OCI-LY3 (cell line): ENCODE measurements around the gene PFKFB3.

ENCODE experiments used
- H2AFZ ChIP-seq: fragments of 200-600, 300-600 bp; shearing (Covaris generic); 2 replicates; pipeline ENCODE4 v1.6.0; 2014; ENCODE audit warnings: antibody characterized with exemption, low read depth, low read length
- H3K27ac ChIP-seq: fragments of 200-600, 300-600 bp; sonication (generic); 2 replicates; pipeline ENCODE4 v1.5.1; 2014; ENCODE audit warnings: mild to moderate bottlenecking, low read length, moderate library complexity, mixed read lengths
- H3K27me3 ChIP-seq: fragments of 200-600, 300-600 bp; sonication (generic); 2 replicates; pipeline ENCODE4 v1.6.1; 2014; ENCODE audit warnings: low read depth, low read length, mixed read lengths
- H3K36me3 ChIP-seq: fragments of 200-600, 300-600 bp; sonication (generic); replicated peaks from 2 replicates; pipeline ENCODE3; 2014; ENCODE audit warnings: low read depth, low read length, mixed read lengths
- H3K4me1 ChIP-seq: fragments of 300-600, 200-600 bp; sonication (generic); 2 replicates; pipeline ENCODE4 v1.6.1; 2014; ENCODE audit warnings: low read length, mixed read lengths
- H3K4me2 ChIP-seq: fragments of 200-600, 300-600 bp; sonication (generic); 2 replicates; pipeline ENCODE4 v1.6.1; 2014; ENCODE audit warnings: low read length, mixed read lengths
- H3K4me3 ChIP-seq: fragments of 300-600, 200-600 bp; sonication (generic); 2 replicates; pipeline ENCODE4 v1.5.1; 2014; ENCODE audit warnings: antibody characterized with exemption, mild to moderate bottlenecking, low read length, moderate library complexity
- H3K79me2 ChIP-seq: fragments of 300-600, 200-600 bp; shearing (Covaris generic); 2 replicates; pipeline ENCODE4 v1.6.1; 2014; ENCODE audit warnings: mild to moderate bottlenecking, low read length, mixed read lengths
- H3K9ac ChIP-seq: fragments of 300-600, 200-600 bp; shearing (Covaris generic); 2 replicates; pipeline ENCODE4 v1.6.0; 2014; ENCODE audit warnings: mild to moderate bottlenecking, low read length, moderate library complexity
- H3K9me3 ChIP-seq: fragments of 200-600, 300-600 bp; shearing (Covaris generic); 2 replicates; pipeline ENCODE4 v1.6.1; 2014; ENCODE audit warnings: low read length, mixed read lengths; ENCODE audit not compliant: insufficient read depth
- H4K20me1 ChIP-seq: fragments of 200-600, 300-600 bp; sonication (generic); 2 replicates; pipeline ENCODE4 v1.6.1; 2016; ENCODE audit warnings: low read length, mixed read lengths; ENCODE audit not compliant: insufficient read depth
- CTCF ChIP-seq: fragments of 200-600, 300-600 bp; sonication (generic); IDR thresholded peaks from 2 replicates; pipeline ENCODE4 v1.5.1; 2014; ENCODE audit warnings: antibody characterized with exemption, low read length, low read depth
- EZH2phosphoT487 ChIP-seq: fragments of 200-600 bp; shearing (Covaris generic); IDR thresholded peaks from 2 replicates; pipeline ENCODE4 v1.6.1; 2018; ENCODE audit warnings: antibody characterized with exemption, mixed run types, low read depth

Gene PFKFB3

GRCh38 chr10:6297522-6297921 lies 94.8 kb downstream of the PFKFB3 start:
- Histone ChIP-seq H4K20me1 (no peaks in the 10 kb centered on the region), H3K9me3 (no peaks in the 10 kb centered on the region), H3K27ac (no peak overlapping the region), H2AFZ (no peak overlapping the region), H3K36me3 (no peaks in the 10 kb centered on the region), H3K4me2 (no peak overlapping the region), H3K9ac (no peak overlapping the region), H3K27me3 (no peaks in the 10 kb centered on the region), H3K79me2 (no peaks in the 10 kb centered on the region), H3K4me3 (no peak overlapping the region), H3K4me1 (peaks cover 36% of the 10 kb centered on the region)
- TF ChIP-seq EZH2phosphoT487 (no peak), CTCF (no peak)

DNA sequence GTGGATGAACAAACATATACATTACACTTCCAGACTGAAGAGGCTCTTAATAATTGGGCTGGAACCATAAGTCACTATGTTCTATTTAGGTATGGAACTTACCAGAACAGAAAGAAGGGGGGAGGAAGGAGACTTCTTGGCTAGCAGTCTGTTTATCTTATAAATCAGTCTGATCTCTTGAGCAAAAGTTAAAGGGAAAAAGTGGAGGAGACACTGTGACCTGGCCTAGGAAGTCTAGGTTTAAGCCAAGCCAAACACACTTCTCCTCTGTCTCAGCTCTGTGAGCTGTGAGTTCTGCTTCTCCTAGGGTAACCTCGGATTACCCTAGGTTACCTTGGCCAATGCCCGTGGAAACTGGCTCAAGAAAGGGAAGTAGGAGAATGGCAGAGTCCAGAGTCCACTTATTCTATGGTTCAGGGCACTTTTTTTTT lies 95.2 kb downstream of the PFKFB3 start:
- Histone ChIP-seq H3K27ac (no peak overlapping the region), H4K20me1 (no peaks in the 10 kb centered on the region), H3K4me2 (no peak overlapping the region), H3K27me3 (no peaks in the 10 kb centered on the region), H3K4me1 (peaks cover 37% of the 10 kb centered on the region), H3K9me3 (no peaks in the 10 kb centered on the region), H3K36me3 (no peaks in the 10 kb centered on the region), H3K4me3 (no peak overlapping the region), H2AFZ (no peak overlapping the region), H3K9ac (no peak overlapping the region), H3K79me2 (no peaks in the 10 kb centered on the region)
- TF ChIP-seq EZH2phosphoT487 (no peak), CTCF (no peak)

DNA sequence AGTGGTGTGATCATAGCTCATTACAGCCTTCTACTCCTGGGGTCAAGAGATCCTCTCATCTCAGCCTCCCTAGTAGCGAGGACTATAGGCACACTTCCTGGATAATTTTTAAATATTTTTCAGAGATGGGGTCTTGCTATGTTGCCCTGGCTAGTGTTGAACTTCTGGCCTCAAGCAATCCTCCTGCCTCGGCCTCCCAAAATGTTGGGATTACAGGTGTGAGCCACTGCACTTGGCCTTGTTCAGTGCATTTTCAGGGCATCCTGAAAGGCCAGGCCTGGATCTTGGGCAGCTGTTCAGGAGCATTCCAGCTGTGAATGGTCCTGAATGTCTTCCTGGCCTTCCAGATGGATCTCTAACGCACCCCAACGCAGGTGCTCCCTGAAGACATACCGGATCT lies 95.7 kb downstream of the PFKFB3 start:
- H4K20me1 ChIP-seq: no peaks in the 10 kb centered on the region
- no peak overlapping the region for H3K27ac ChIP-seq
- no peaks in the 10 kb centered on the region for H3K27me3 ChIP-seq
- no peak overlapping the region for H3K4me3 ChIP-seq
- H3K36me3 ChIP-seq: no peaks in the 10 kb centered on the region
- peaks cover 39% of the 10 kb centered on the region for H3K4me1 ChIP-seq
- H3K79me2 ChIP-seq: no peaks in the 10 kb centered on the region
- no peak overlapping the region for H2AFZ ChIP-seq
- H3K9ac ChIP-seq: no peak overlapping the region
- TF ChIP-seq EZH2phosphoT487 (no peak), CTCF (no peak)
- no peaks in the 10 kb centered on the region for H3K9me3 ChIP-seq
- H3K4me2 ChIP-seq: no peak overlapping the region

GRCh38 chr10:6299234-6299633 lies 96.5 kb downstream of the PFKFB3 start:
- H3K4me1 ChIP-seq: peaks cover 39% of the 10 kb centered on the region
- no peak overlapping the region for H3K27ac ChIP-seq
- no peak overlapping the region for H3K4me3 ChIP-seq
- no peak for TF ChIP-seq CTCF
- TF ChIP-seq EZH2phosphoT487: no peak
- H4K20me1 ChIP-seq: no peaks in the 10 kb centered on the region
- no peaks in the 10 kb centered on the region for H3K27me3 ChIP-seq
- no peaks in the 10 kb centered on the region for H3K36me3 ChIP-seq
- no peak overlapping the region for H3K9ac ChIP-seq
- no peak overlapping the region for H2AFZ ChIP-seq
- no peaks in the 10 kb centered on the region for H3K9me3 ChIP-seq
- no peaks in the 10 kb centered on the region for H3K79me2 ChIP-seq
- H3K4me2 ChIP-seq: no peak overlapping the region
